A549 (cell line): ENCODE measurements around the gene GPR22. TPM values are rescaled to one million over a fixed set of nuclear protein-coding genes. Genes with fewer than 3 reads are reported as not detected.

ENCODE experiments used
- ATAC-seq, 2 experiments: fragments of 200-7000 bp in 1 of 2; fragments of >200 bp in 1 of 2; cut with Nextera tagmentation in 1 of 2; cut with Tn5 transposase in 1 of 2; 3 replicates each; pipeline versions ENCODE4 v1.8.0 to v1.9.1; 2018 to 2020; ENCODE audit warnings: mild to moderate bottlenecking in 1 of 2, moderate library complexity in 1 of 2
- CTCF ChIA-PET: fragments of 300-600 bp; sonication (Branson Sonifier 250); formaldehyde crosslinking; extraction: SDS; loops from one replicate; lab custom pipeline; 2021; ENCODE audit warnings: antibody characterized with exemption, inconsistent platforms; lab: Yijun Ruan, JAX
- POLR2A ChIA-PET: fragments of 350-600 bp; formaldehyde crosslinking; extraction: SDS; loops from one replicate; lab custom pipeline; 2021; ENCODE audit warnings: antibody characterized with exemption, inconsistent platforms; lab: Yijun Ruan, JAX
- DNase-seq, 2 experiments: peaks; one replicate each; pipeline versions ENCODE4 v3.0.0 to v3.0.0-alpha.2; 2011 to 2016; ENCODE audit warnings: low read depth in 1 of 2, low spot score in 1 of 2
- FAIRE-seq: peaks from 2 replicates; lab custom pipeline; 2011; peaks lifted over from hg19 to GRCh38; lab: Jason Lieb, UNC
- H3K27ac ChIP-seq, 2 experiments: fragments of >200 bp; sonication (Bioruptor Twin); formaldehyde crosslinking; 3 replicates each; pipeline ENCODE4 v1.5.1; 2016 to 2017
- H3K4me1 ChIP-seq: fragments of >200 bp; sonication (Bioruptor Twin); formaldehyde crosslinking; 3 replicates; pipeline ENCODE4 v1.6.1; 2016
- H3K4me2 ChIP-seq: fragments of >200 bp; sonication (Bioruptor Twin); formaldehyde crosslinking; 3 replicates; pipeline ENCODE4 v1.6.1; 2016
- H3K4me3 ChIP-seq: fragments of >200 bp; sonication (Bioruptor Twin); formaldehyde crosslinking; 3 replicates; pipeline ENCODE4 v1.5.1; 2016
- H3K9me3 ChIP-seq: fragments of >200 bp; sonication (Bioruptor Twin); formaldehyde crosslinking; 3 replicates; pipeline ENCODE4 v1.6.1; 2016
- CEBPB ChIP-seq, 2 experiments: fragments of >200 bp in 1 of 2; sonication (Bioruptor Twin) in 1 of 2; formaldehyde crosslinking in 1 of 2; IDR thresholded peaks; 2 replicates each; pipeline ENCODE4 v1.6.1; 2012 to 2016
- CHD2 ChIP-seq: fragments of 150-350 bp; IDR thresholded peaks from 2 replicates; pipeline ENCODE4 v1.6.1; 2014; ENCODE audit warnings: low read length; ENCODE audit not compliant: partially characterized antibody
- E2F6 ChIP-seq: IDR thresholded peaks from 2 replicates; pipeline ENCODE4 v1.6.1; 2012; ENCODE audit warnings: low read depth, borderline replicate concordance
- EHF ChIP-seq: fragments of 250-450 bp; sonication (Bioruptor Pico); IDR thresholded peaks from 2 replicates; pipeline ENCODE4 v1.5.0; 2020; ENCODE audit warnings: mild to moderate bottlenecking
- ESRRA ChIP-seq: fragments of 150-350 bp; IDR thresholded peaks from 2 replicates; pipeline ENCODE4 v1.6.1; 2014; ENCODE audit warnings: mild to moderate bottlenecking, low read length, borderline replicate concordance
- FOSL2 ChIP-seq, 2 experiments: fragments of 450-650 bp in 1 of 2; fragments of >200 bp in 1 of 2; sonication (Bioruptor Twin) in 1 of 2; formaldehyde crosslinking; IDR thresholded peaks; 2 replicates each; pipeline versions ENCODE4 v1.5.0 to v1.6.1; 2016 to 2020; ENCODE audit warnings: mild to moderate bottlenecking in 1 of 2, moderate library complexity in 1 of 2
- HES2 ChIP-seq: fragments of >200 bp; sonication (Bioruptor Twin); formaldehyde crosslinking; IDR thresholded peaks from 2 replicates; pipeline ENCODE4 v1.6.1; 2016
- MAZ ChIP-seq: fragments of 150-350 bp; IDR thresholded peaks from 2 replicates; pipeline ENCODE4 v1.6.1; 2014; ENCODE audit warnings: antibody characterized with exemption, low read depth, low read length, borderline replicate concordance
- PBX3 ChIP-seq: IDR thresholded peaks from 2 replicates; pipeline ENCODE4 v1.6.1; 2012
- RARB ChIP-seq: fragments of 250-450 bp; sonication (Bioruptor Pico); IDR thresholded peaks from 2 replicates; pipeline ENCODE4 v1.8.0; 2021; ENCODE audit warnings: mild to moderate bottlenecking, moderate library complexity
- REST ChIP-seq: fragments of 200-600 bp; sonication (generic); IDR thresholded peaks from 2 replicates; pipeline ENCODE4 v1.6.1; 2016; ENCODE audit warnings: antibody characterized with exemption, mild to moderate bottlenecking, moderate library complexity
- SMC3 ChIP-seq: fragments of >200 bp; sonication (Bioruptor Twin); formaldehyde crosslinking; IDR thresholded peaks from 3 replicates; pipeline ENCODE4 v1.6.1; 2018; ENCODE audit warnings: inconsistent platforms
- ZC3H11A ChIP-seq: fragments of 450-650 bp; IDR thresholded peaks from 2 replicates; pipeline ENCODE4 v1.6.1; 2014; ENCODE audit warnings: antibody characterized with exemption, mild to moderate bottlenecking
- WGBS: methylation state at CpG from one replicate; pipeline ENCODE4 v1.1.6; 2017; ENCODE audit errors: missing lambda C conversion rate; 5-methylcytosine and 5-hydroxymethylcytosine counted together
- polyA plus RNA-seq, 4 experiments: library from polyadenylated mRNA; depleted of rRNA in 3 of 4; stranded (reverse); fragments of >200 nt; fragmentation: RNase III in 1 of 4; extraction: RNeasy Plus Mini Kit Qiagen cat#74134 plus additional on column Dnase treatment in 1 of 4; gene quantifications; 2 replicates in 3 of 4; 3 replicates in 1 of 4; pipeline ENCODE4 v1.2.3, GENCODE V29; 2011 to 2017

Gene GPR22
- polyA plus RNA-seq, 2 of the 4 experiments (the other 2 are of a cell fraction) = not detected

- no peak overlapping the region for H3K4me3 ChIP-seq
- DNase-seq (no peak), FAIRE-seq (no peak), ATAC-seq (no peak)
- POLR2A ChIA-PET = no interaction called here
- 96% methylated on average over 1 of the region's 1 CpG for WGBS
- no peaks in the 10 kb centered on the region for H3K4me1 ChIP-seq
- H3K27ac ChIP-seq = no peak overlapping the region
- no peak overlapping the region for H3K4me2 ChIP-seq
- H3K9me3 ChIP-seq = no peaks in the 10 kb centered on the region
- TF ChIP-seq SMC3 (no peak), ZC3H11A (no peak), CHD2 (no peak), EHF (CRISPR knock-in tag) (no peak), MAZ (no peak), REST (no peak)
- CTCF ChIA-PET = no interaction called here
These were observed 12.7 kb downstream of the GPR22 start for GRCh38 chr7:107482571-107482970.

- ATAC-seq = no peak
- no peaks in the 10 kb centered on the region for H3K4me1 ChIP-seq
- H3K4me2 ChIP-seq = no peak overlapping the region
- ChIA-PET POLR2A (no interaction called here), CTCF (interaction anchor here (0.6 to 1.8 kb wide), 2 partner anchors 22 to 517 kb away, joined by 4 to 8 read pairs; no protein-coding TSS in a partner anchor)
- TF ChIP-seq PBX3 (no peak), CEBPB (IDR thresholded peaks at IDR 0.05) (no peak), RARB (CRISPR knock-in tag) (no peak), ESRRA (no peak), FOSL2 (IDR thresholded peaks at IDR 0.05) (no peak), FOSL2 (CRISPR knock-in tag; IDR thresholded peaks at IDR 0.05) (no peak), E2F6 (no peak)
- WGBS = 72% methylated on average over 3 of the region's 3 CpGs
- H3K27ac ChIP-seq = no peak overlapping the region
- no peak for FAIRE-seq
- no peaks in the 10 kb centered on the region for H3K9me3 ChIP-seq
- H3K4me3 ChIP-seq = no peak overlapping the region
- no peak for DNase-seq
These were observed 16.2 kb downstream of the GPR22 start for GRCh38 chr7:107486041-107486440.

- Histone ChIP-seq H3K4me1 (peaks cover 9% of the 10 kb centered on the region), H3K4me2 (no peak overlapping the region), H3K9me3 (no peaks in the 10 kb centered on the region), H3K27ac (no peak overlapping the region), H3K4me3 (no peak overlapping the region)
- POLR2A ChIA-PET = no interaction called here
- ATAC-seq (no peak), DNase-seq (no peak), FAIRE-seq (no peak)
- CTCF ChIA-PET = interaction anchor here (1.0 to 1.6 kb wide), 3 partner anchors 13 to 386 kb away, joined by 3 to 5 read pairs (median 4); no protein-coding TSS in a partner anchor
- 97% methylated on average over 2 of the region's 2 CpGs for whole genome bisulfite sequencing
- TF ChIP-seq HES2 (no peak), ESRRA (no peak), E2F6 (no peak)
These were observed 23.0 kb downstream of the GPR22 start for GRCh38 chr7:107492875-107493274.
